ENCODE results near the gene FAM98C.

The FAM98C gene

GRCh38 chr19:38361633-38362075, 41.2 kb upstream of the FAM98C start:
- no peak for TF ChIP-seq CTCF (IDR thresholded peaks at IDR 0.05)

GRCh38 chr19:38362076-38362945, 40.6 kb upstream of the FAM98C start:
- TF ChIP-seq CTCF (IDR thresholded peaks at IDR 0.05) = no peak

GRCh38 chr19:38367041-38367440, 35.9 kb upstream of the FAM98C start:
- TF ChIP-seq CTCF (IDR thresholded peaks at IDR 0.05) = no peak

GRCh38 chr19:38369584-38369983, 33.3 kb upstream of the FAM98C start:
- no peak for TF ChIP-seq CTCF (IDR thresholded peaks at IDR 0.05)

- TF ChIP-seq CTCF (IDR thresholded peaks at IDR 0.05) = no peak
Measured at GRCh38 chr19:38370299-38370698, 32.6 kb upstream of the FAM98C start.

GRCh38 chr19:38371081-38371480, 31.8 kb upstream of the FAM98C start:
- TF ChIP-seq CTCF (IDR thresholded peaks at IDR 0.05) = no peak

- no peak for TF ChIP-seq CTCF (IDR thresholded peaks at IDR 0.05)
Measured at GRCh38 chr19:38373907-38374331, 29.0 kb upstream of the FAM98C start.

Data from LNCAP (cell line).